Psoas muscle (tissue), 8 donors: ENCODE data around the gene NVL. TPM values are rescaled to one million over a fixed set of nuclear protein-coding genes. Genes with fewer than 3 reads are reported as not detected.

Experiments
- ATAC-seq, 4 donors: fragments of 200-7000 bp; cut with Tn5 transposase; one replicate each; pipeline ENCODE4 v1.9.1; 2020; ENCODE audit warnings: moderate library complexity in 3 of 4, mild to moderate bottlenecking in 2 of 4
- DNase-seq, 2 donors: peaks; one replicate each; pipeline ENCODE4 v3.0.0-alpha.2; 2020
- H3K27ac ChIP-seq: fragments of 200-600 bp; one replicate; pipeline ENCODE4 v1.8.0; 2022
- H3K27me3 ChIP-seq, 3 donors: fragments of 200-600 bp in 1 of 3; one replicate each; pipeline versions ENCODE4 v1.6.1 to v1.8.0; 2013 to 2022; ENCODE audit warnings: low read length in 2 of 3, mild to moderate bottlenecking in 2 of 3, moderate library complexity in 1 of 3; ENCODE audit not compliant: insufficient read depth in 3 of 3
- H3K36me3 ChIP-seq, 2 donors: fragments of 200-600 bp in 1 of 2; one replicate each; pipeline versions ENCODE4 v1.6.1 to v1.8.0; 2013 to 2022; ENCODE audit warnings: low read depth in 1 of 2, mild to moderate bottlenecking in 1 of 2, moderate library complexity in 1 of 2; ENCODE audit not compliant: insufficient read depth in 1 of 2
- H3K4me1 ChIP-seq: fragments of 200-600 bp; one replicate; pipeline ENCODE4 v1.8.0; 2022
- H3K4me3 ChIP-seq: fragments of 200-600 bp; one replicate; pipeline ENCODE4 v1.8.0; 2022; ENCODE audit warnings: mild to moderate bottlenecking
- H3K9me3 ChIP-seq: fragments of 200-600 bp; one replicate; pipeline ENCODE4 v1.8.0; 2022
- WGBS, 3 donors: extraction: QIAGEN DNeasy Blood & Tissue Kit; methylation state at CpG; one replicate each; pipeline versions ENCODE4 v1.1.6 to v1.1.7; 2013; 5-methylcytosine and 5-hydroxymethylcytosine counted together
- intact Hi-C, 2 donors: fragments of 100-400 bp; cut with DNase I; formaldehyde crosslinking; loops; one replicate each; pipeline versions ENCODE4 v1.11.0 to v1.14.2; 2022
- polyA plus RNA-seq, 3 donors: library from polyadenylated mRNA; stranded (reverse); fragments of 200-250 nt; gene quantifications; one replicate each; pipeline ENCODE4 v1.2.3, GENCODE V29; 2013
- total RNA-seq, 4 donors: library from RNA; stranded (reverse); fragmentation: NEBNext Ultra II Directional in 2 of 4; extraction: Animal tissue kit (Norgen Biotek cat#: 25700) in 2 of 4; gene quantifications; one replicate each; pipeline versions ENCODE4 v1.2.1 to v1.2.4, GENCODE V29; 2021 to 2023
- TF ChIP-seq, protein P1 (sequence below): fragments of 200-600 bp; IDR thresholded peaks from one replicate; pipeline ENCODE4 v1.8.0; 2022; ENCODE audit warnings: antibody characterized with exemption
- donor health status: healthy with polysubstance abuse.
- donor health status: DM: no; HTN: no; CAD: no; lungs with moderate emphysema.
- donor health status: Bipolar disorder and iron deficiency.
- donor health status: healthy.
- donor health status: DM: yes; HTN: yes; CAD: no.
- donor health status: DM: no; HTN: no; CAD: no.
- donor health status: DM: no; HTN: no; CAD: no.
- donor health status: DM: yes; HTN: yes; CAD: no.

Gene NVL
- total and polyA plus RNA-seq, 7 donors = 6.3 to 11.0 (median 8.2) TPM

GRCh38 chr1:224301391-224301790 lies 28.6 kb downstream of the NVL start:
- ATAC-seq = no peak
- TF ChIP-seq, protein P1, sequence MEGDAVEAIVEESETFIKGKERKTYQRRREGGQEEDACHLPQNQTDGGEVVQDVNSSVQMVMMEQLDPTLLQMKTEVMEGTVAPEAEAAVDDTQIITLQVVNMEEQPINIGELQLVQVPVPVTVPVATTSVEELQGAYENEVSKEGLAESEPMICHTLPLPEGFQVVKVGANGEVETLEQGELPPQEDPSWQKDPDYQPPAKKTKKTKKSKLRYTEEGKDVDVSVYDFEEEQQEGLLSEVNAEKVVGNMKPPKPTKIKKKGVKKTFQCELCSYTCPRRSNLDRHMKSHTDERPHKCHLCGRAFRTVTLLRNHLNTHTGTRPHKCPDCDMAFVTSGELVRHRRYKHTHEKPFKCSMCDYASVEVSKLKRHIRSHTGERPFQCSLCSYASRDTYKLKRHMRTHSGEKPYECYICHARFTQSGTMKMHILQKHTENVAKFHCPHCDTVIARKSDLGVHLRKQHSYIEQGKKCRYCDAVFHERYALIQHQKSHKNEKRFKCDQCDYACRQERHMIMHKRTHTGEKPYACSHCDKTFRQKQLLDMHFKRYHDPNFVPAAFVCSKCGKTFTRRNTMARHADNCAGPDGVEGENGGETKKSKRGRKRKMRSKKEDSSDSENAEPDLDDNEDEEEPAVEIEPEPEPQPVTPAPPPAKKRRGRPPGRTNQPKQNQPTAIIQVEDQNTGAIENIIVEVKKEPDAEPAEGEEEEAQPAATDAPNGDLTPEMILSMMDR = no peak
- Histone ChIP-seq H3K27me3 (no peaks in the 10 kb centered on the region), H3K4me1 (no peaks in the 10 kb centered on the region), H3K9me3 (no peaks in the 10 kb centered on the region), H3K4me3 (no peak overlapping the region), H3K36me3 (peaks cover 15 to 100% of the 10 kb centered on the region in 2 donors), H3K27ac (no peak overlapping the region)
- no peak for DNase-seq
- 95 to 100% (median 100%) methylated on average over 1 of the region's 1 CpG for WGBS, 3 donors
- intact Hi-C loops = loop anchor here in 1 of 2 donors (10.0 kb wide), 1 partner anchor 113 kb away; no protein-coding TSS in a partner anchor

- H3K36me3 ChIP-seq = peaks cover 15 to 100% of the 10 kb centered on the region in 2 donors
Observed at GRCh38 chr1:224300346-224300745, 29.6 kb downstream of the NVL start.

DNA sequence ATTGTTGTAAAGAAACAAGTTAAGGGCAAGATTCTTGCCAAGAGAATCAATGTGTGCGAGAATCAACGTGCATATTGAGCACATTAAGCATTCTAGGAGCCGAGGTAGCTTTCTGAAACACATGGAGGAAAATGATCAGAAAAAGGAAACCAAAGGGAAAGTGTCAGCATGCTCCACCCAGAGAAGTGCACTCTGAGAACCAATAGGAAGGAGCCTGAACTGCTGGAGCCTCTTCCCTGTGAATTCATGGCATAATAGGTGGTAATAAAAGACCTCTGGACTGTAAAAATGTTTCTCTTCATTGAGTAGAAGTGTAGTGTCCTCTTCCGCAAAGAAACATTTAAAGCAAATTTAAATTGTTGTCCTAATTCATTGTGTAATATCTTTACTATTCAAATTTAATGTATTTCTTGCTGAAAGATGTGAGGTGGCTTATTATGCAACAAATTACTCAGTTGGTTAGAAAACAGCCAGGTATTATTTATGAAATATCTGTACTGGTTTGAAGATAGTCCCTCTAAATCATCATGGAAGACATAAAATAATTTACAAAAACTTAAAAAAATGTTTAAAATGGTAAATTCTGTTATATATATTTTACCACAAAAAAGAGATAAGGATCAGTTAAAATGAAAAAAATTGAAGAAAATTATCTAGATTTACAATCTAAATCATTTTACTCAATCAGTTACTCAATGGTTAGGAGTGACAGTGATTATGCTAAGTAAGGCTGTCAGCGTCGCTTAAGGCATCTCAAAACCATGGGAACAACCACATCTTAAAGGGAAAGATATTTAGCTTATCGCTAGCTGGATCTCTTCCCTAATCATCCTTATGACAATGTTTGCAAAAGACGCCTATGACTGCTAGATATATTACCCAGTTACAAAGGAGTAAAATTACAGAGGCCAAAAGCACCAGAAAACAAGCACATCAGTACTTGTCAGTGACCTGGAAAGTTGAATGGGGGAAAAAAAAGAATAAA lies 31.3 kb downstream of the NVL start:
- intact Hi-C loops = loop anchor here (10.0 kb wide), 2 partner anchors 96 to 116 kb away; no protein-coding TSS in a partner anchor
- DNase-seq (no peak), ATAC-seq (no peak)
- no peak overlapping the region for H3K4me3 ChIP-seq
- TF ChIP-seq, protein P1 = no peak
- WGBS, 3 donors = 91 to 94% (median 92%) methylated on average over 8 of the region's 8 CpGs
- H3K4me1 ChIP-seq = no peaks in the 10 kb centered on the region
- H3K27ac ChIP-seq = no peak overlapping the region
- no peaks in the 10 kb centered on the region for H3K9me3 ChIP-seq
- peaks cover 18 to 100% of the 10 kb centered on the region in 2 donors for H3K36me3 ChIP-seq
- H3K27me3 ChIP-seq = no peaks in the 10 kb centered on the region

More at GRCh38 chr1:224300346-224300745, 29.6 kb downstream of the NVL start:
- Histone ChIP-seq H3K27ac (no peak overlapping the region), H3K9me3 (no peaks in the 10 kb centered on the region), H3K4me1 (no peaks in the 10 kb centered on the region), H3K4me3 (no peak overlapping the region), H3K27me3 (no peaks in the 10 kb centered on the region)
- TF ChIP-seq, protein P1 = no peak
- WGBS, 3 donors = 66 to 85% (median 77%) methylated on average over 2 of the region's 2 CpGs
- no peak for ATAC-seq
- DNase-seq = no peak
- intact Hi-C loops = loop anchor here in 1 of 2 donors (10.0 kb wide), 1 partner anchor 114 kb away; no protein-coding TSS in a partner anchor

DNA sequence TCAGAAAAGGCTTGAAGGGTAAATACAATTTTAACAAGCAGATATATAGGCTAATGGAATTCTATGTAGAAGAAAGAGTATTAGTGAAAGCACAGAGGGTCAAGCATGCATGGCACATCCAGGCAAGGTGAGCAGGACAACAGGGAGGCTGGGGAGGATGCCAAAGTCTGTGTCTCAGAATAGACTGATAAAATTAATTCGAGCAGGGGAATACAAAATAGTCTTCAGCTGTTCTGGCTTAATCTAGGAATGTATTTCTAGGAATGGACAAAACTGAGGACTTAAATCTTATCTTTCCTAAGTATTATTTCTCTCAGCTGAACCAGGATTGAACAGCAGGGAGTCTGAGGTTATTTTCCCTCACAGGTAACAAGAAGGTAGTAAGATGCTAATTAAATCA lies 35.2 kb downstream of the NVL start:
- no peak for DNase-seq
- TF ChIP-seq, protein P1 = no peak
- no peak overlapping the region for H3K27ac ChIP-seq
- no peak overlapping the region for H3K4me3 ChIP-seq
- 21 to 35% (median 25%) methylated on average over 1 of the region's 1 CpG for WGBS, 3 donors
- no peaks in the 10 kb centered on the region for H3K9me3 ChIP-seq
- intact Hi-C loops = loop anchor here (10.0 kb wide), 2 partner anchors 100 to 120 kb away; no protein-coding TSS in a partner anchor
- no peaks in the 10 kb centered on the region for H3K27me3 ChIP-seq
- H3K4me1 ChIP-seq = no peaks in the 10 kb centered on the region
- peaks cover 15 to 99% of the 10 kb centered on the region in 2 donors for H3K36me3 ChIP-seq
- ATAC-seq = no peak
